Muscle layer of duodenum (tissue), 2 donors: Measurements from ENCODE around the gene MAD1L1.
A peak's percentile ranks its signal among the peaks of the same experiment; 100 is the strongest.
"Not testable (repeated sequence)": the region's sequence is repeated elsewhere in the genome, so short reads cannot be mapped to it uniquely, and the experiment has no call there.

ENCODE experiments used
- H3K27ac ChIP-seq: one replicate; pipeline ENCODE4 v1.7.0; 2013; ENCODE audit warnings: mild to moderate bottlenecking, low read length
- H3K27me3 ChIP-seq: one replicate; pipeline ENCODE4 v1.7.0; 2013; ENCODE audit warnings: low read depth, mild to moderate bottlenecking, control low read depth, low read length
- H3K36me3 ChIP-seq, 2 donors: one replicate each; pipeline ENCODE4 v1.7.0; 2013; ENCODE audit warnings: low read length in 2 of 2, control low read depth in 1 of 2, mild to moderate bottlenecking in 1 of 2; ENCODE audit not compliant: insufficient read depth in 2 of 2, control insufficient read depth in 1 of 2
- H3K4me1 ChIP-seq, 2 donors: one replicate each; pipeline ENCODE4 v1.7.0; 2013; ENCODE audit warnings: low read length in 2 of 2, mild to moderate bottlenecking in 2 of 2, control low read depth in 1 of 2, moderate library complexity in 1 of 2; ENCODE audit not compliant: insufficient read depth in 2 of 2, control insufficient read depth in 1 of 2
- H3K4me3 ChIP-seq, 2 donors: one replicate each; pipeline ENCODE4 v1.7.0; 2013; ENCODE audit warnings: low read length in 2 of 2, low read depth in 1 of 2, mild to moderate bottlenecking in 1 of 2
- H3K9me3 ChIP-seq, 2 donors: one replicate each; pipeline ENCODE4 v1.7.0; 2013; ENCODE audit warnings: low read length in 2 of 2, control low read depth in 1 of 2, mild to moderate bottlenecking in 1 of 2; ENCODE audit not compliant: control insufficient read depth in 1 of 2
- donor health status: healthy.

Gene MAD1L1

DNA sequence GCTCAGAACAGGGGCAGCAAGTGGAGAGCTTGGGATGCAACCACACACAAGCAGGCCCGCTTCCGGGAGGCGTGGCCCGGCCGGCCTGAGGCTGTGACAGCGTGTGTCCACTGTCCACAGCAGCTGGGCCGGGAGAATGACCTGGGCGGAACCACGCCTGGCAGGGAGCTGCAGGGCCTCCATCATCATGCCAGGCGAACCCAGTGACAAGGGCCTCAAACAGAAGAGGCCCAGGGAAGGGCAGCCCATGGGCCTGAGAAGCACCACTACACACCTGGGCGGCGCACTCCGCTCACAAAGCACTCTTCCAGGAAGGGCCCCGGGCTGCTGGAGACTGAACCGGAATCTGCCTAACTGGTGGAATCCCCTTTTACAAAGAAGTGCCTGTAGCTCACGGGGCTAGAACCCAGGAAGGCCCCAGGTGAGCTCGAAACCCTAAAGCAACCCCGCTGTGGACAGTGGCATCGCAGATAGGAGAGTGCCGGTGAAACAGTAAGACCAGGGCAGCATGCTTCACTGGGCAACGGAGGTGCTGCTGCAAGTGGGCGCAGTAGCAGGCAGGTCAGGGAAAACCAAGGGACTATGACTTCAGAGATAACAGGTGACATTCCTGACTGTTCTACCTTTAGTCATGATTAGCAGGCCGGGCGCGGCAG is 66.0 kb downstream of the MAD1L1 start:
- no peaks in the 10 kb centered on the region for H3K36me3 ChIP-seq
- no peaks in the 10 kb centered on the region for H3K27me3 ChIP-seq
- peaks cover 0 to 18% of the 10 kb centered on the region in 2 donors for H3K4me1 ChIP-seq
- no peak overlapping the region for H3K4me3 ChIP-seq
- H3K9me3 ChIP-seq: no peaks in the 10 kb centered on the region
- no peak overlapping the region for H3K27ac ChIP-seq

DNA sequence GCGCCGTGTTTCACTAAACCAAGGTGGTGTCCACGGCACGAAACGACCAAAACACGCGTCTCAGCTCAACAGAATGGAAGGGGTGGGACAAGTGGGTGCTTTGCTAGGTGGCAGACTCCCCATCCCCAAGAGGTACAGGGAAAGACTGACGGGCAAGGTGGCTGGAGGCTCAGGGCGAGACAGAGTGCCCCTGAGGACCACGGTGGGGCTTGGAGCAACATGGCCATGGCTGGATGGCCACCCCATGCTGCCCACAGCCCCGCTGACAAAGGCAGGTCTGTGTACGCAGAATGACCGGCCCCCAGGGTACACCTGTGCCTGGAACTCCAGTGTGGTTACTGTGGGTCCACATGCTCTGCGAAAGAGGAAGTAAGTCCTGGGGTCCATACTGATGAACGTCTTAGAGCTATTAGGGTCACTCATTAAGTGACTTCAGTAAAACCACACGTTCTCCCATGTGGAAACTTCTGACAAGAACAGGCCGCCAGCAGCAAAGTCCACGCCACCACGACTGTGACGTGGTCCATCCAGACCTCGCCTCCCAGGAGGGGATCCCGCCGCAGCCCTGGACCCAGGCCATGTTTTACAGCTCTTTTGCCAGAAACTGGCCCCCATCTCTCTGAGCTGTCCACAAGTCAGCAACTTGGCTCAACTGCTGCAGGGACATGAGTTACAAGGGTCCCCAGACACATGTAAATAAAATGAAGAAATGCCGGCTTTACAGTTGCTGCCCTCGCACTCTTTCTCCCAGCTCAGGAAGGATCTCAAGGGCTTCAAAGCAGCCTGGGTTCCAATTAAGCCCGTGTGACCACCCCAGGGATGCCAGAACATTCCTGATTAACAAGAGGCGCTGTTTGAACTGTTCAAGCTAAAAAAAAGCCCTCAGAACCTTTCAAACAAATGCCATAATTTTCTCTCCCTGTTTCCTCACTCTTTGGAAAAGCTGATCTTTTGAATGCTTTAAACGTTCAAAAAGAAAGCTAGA is 66.8 kb downstream of the MAD1L1 start:
- Histone ChIP-seq H3K27me3 (no peaks in the 10 kb centered on the region), H3K4me3 (no peak overlapping the region), H3K9me3 (no peaks in the 10 kb centered on the region), H3K27ac (no peak overlapping the region), H3K36me3 (no peaks in the 10 kb centered on the region), H3K4me1 (peaks cover 0 to 18% of the 10 kb centered on the region in 2 donors)

DNA sequence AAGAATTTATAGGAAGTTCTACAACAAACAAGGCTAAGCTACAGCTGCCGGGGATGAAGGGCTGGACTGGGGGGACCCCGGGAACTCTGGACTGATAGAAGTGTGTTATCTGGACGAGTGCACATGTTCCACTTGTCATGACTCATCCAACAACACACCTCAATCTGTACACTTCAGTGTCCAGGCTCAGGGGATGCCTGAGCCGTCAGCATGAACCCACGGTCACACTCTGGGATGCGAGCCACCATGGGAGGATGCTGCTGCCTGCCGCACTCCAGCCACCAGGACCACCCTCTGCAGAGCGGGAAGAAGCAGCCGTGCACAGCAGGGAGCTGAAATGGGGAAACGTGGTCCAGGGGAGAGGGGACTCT is 67.5 kb downstream of the MAD1L1 start:
- H3K4me1 ChIP-seq: peaks cover 0 to 18% of the 10 kb centered on the region in 2 donors
- no peak overlapping the region for H3K27ac ChIP-seq
- no peaks in the 10 kb centered on the region for H3K36me3 ChIP-seq
- no peaks in the 10 kb centered on the region for H3K27me3 ChIP-seq
- H3K9me3 ChIP-seq: no peaks in the 10 kb centered on the region
- no peak overlapping the region for H3K4me3 ChIP-seq

DNA sequence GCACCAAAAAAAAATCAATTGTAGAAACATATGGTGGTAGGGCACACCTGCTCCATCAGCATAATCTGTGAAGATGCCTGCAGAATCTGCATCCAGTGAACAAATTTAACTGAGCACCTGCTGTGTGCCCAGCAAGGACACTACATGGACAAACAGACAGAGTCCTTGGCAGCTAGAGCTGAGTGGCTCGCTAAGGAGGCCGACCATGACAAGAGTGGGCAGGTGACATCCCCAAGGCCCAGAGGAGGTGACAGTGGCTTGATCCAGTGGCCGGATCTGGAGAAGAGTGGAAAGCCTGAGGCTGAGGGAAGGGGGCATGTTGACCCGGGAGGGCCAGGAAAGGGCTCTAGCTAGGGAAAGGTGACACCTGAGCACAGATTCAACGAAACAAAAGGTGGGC is 68.1 kb downstream of the MAD1L1 start:
- no peaks in the 10 kb centered on the region for H3K27me3 ChIP-seq
- no peaks in the 10 kb centered on the region for H3K36me3 ChIP-seq
- peaks cover 0 to 18% of the 10 kb centered on the region in 2 donors for H3K4me1 ChIP-seq
- no peak overlapping the region for H3K4me3 ChIP-seq
- H3K9me3 ChIP-seq: no peaks in the 10 kb centered on the region
- H3K27ac ChIP-seq: no peak overlapping the region

DNA sequence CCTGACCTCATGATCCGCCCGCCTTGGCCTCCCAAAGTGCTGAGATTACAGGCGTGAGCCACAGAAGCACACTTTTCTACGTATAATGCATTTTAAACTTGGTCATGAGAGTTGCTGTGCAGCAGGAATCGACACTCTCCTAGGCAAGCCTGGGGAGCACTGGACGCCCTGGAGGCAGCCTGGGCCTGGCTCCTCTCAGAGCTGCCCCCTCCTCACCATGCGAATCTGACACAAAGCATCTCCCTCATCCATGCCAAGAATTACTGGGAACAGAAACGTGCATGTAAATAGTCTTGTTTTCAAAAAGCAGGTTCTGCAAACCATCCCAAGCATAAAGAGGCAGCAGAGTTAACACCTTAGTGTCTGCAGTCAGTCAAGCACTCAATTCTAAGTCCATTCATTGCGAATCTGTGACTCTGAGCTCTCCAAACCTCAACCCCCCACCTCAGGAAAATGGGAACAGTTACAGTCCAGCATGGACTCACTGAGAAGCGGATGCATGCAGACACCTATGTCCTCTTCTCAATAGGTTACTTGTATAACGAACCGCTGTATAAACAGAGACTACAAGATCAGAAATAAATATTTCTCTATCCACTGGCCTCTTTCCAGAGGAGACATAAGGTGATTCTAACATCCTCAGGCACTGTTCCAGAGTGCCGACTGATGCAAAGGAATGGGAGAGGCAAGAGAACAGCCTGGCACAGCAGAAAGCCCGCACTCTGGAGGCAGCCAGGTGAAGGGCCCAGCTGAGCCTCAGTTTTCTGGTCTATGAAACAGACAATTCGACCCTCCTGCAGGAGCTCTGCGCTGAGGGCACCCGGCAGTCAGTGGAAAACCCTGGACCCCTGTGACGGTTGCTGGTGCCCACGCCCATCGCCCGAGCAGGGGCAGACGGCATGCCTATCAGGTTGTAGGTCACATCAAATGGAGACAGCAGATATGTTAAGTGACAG is 68.9 kb downstream of the MAD1L1 start:
- Histone ChIP-seq H3K4me3 (no peak overlapping the region), H3K9me3 (no peaks in the 10 kb centered on the region), H3K36me3 (no peaks in the 10 kb centered on the region), H3K27ac (no peak overlapping the region), H3K4me1 (peaks cover 0 to 18% of the 10 kb centered on the region in 2 donors), H3K27me3 (no peaks in the 10 kb centered on the region)

DNA sequence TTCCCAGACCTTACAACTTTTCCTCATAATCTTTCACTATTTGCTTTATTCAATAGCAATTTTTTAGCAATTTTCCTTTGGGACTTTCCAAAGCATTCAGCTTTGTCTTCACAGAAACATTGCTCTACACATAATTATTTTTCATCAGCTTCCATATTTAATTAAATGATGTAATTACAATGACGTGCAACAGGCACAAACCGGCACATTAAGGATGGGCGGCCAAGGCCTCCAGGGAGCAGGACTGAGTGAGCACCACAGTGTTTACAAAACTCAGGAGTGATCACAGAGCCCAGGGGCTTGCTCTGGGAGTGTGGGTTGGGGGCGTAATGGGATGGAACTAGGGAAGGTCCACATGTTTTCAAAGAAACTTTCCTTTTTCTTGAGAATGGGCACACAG is 69.8 kb downstream of the MAD1L1 start:
- Histone ChIP-seq H3K27me3 (no peaks in the 10 kb centered on the region), H3K4me1 (peaks cover 4 to 27% of the 10 kb centered on the region in 2 donors), H3K9me3 (no peaks in the 10 kb centered on the region), H3K27ac (no peak overlapping the region), H3K4me3 (no peak overlapping the region), H3K36me3 (no peaks in the 10 kb centered on the region)

DNA sequence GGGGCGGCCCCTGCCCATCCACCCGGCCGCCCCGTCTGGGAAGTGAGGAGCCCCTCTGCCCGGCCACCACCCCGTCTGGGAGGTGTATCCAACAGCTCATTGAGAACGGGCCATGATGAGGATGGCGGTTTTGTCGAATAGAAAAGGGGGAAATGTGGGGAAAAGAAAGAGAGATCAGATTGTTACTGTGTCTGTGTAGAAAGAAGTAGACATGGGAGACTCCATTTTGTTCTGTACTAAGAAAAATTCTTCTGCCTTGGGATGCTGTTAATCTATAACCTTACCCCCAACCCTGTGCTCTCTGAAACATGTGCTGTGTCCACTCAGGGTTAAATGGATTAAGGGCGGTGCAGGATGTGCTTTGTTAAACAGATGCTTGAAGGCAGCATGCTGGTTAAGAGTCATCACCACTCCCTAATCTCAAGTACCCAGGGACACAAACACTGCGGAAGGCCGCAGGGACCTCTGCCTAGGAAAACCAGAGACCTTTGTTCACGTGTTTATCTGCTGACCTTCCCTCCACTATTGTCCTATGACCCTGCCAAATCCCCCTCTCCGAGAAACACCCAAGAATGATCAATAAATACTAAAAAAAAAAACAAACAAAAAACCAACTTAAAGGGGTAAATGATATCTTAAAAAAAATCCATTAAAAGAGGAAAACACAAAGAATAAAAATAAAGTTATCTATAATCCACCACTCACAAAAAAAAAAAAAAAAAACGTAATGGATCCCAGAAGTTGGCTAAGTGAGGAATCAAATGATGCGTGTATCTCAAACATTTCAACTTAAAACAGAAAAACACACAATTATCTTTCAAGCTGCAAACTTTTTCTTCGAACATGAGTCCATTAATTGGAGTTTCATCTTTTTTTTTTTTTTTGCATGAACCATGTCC is 70.5 kb downstream of the MAD1L1 start:
- not testable (repeated sequence) for H3K4me3 ChIP-seq, H3K27me3 ChIP-seq, H3K36me3 ChIP-seq, H3K27ac ChIP-seq, H3K9me3 ChIP-seq
- peaks cover 9 to 33% of the 10 kb centered on the region in 2 donors for H3K4me1 ChIP-seq

DNA sequence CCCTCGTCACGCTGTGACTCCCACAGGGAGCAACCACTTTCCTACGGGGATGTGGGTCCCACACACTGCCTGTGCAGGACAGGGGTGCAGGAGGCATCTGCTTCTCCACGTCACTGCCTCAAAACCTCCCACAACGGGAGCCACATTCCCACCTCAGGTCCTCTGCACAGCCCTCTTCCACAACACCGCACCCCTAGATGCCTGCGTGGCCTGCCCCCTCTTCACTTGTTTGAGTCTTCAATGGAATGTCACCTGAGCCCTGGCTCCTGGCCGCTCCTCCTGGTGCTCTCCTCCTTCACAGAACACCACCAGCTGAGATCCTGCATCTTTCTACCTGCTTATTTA is 73.6 kb downstream of the MAD1L1 start:
- Histone ChIP-seq H3K4me3 (no peak overlapping the region), H3K27ac (no peak overlapping the region), H3K4me1 (peaks cover 13 to 37% of the 10 kb centered on the region in 2 donors), H3K9me3 (no peaks in the 10 kb centered on the region), H3K36me3 (no peaks in the 10 kb centered on the region), H3K27me3 (no peaks in the 10 kb centered on the region)

DNA sequence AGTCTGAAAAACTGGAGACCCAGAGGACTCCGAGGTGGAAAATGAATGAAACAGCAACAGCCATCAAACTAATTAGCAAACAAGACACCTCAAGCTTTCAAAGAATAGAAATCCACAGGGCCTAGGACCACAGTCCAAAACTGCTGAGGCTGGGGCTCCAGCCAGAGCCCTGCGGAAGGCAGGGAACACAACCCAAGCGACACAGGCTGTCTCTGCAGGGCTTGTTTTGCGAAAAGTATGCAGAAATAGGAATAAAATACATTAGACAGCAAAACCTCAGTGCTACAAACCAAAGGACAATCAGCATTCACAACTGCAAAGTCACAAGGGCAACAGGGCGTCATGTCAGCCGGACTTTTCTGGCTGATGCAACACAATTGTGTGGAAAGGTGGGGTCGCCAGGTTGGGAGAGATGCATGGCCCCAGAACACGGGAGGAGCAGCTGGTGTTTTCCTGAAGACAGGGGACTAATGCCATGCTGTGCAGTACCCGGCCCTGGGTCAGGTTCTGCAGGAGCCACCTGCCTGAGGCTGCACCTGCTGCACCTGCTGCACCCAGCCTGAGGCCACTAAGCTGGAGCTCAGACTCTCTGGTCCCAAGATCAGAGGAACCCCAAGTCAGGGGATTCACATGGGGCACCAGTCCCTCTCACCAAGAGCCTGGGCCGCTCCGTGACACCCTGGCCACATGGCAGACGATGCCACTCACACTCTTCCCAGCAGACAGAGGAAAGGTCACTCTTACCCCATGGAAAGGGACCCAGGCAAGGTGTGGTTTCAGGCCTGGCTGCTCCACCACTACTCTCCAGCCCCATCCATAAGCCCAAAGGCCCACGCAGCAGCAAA is 74.2 kb downstream of the MAD1L1 start:
- no peaks in the 10 kb centered on the region for H3K27me3 ChIP-seq
- peak overlapping the region in 1 of 2 donors; percentile 14 for H3K4me3 ChIP-seq
- peaks cover 13 to 31% of the 10 kb centered on the region in 2 donors for H3K4me1 ChIP-seq
- no peaks in the 10 kb centered on the region for H3K36me3 ChIP-seq
- no peaks in the 10 kb centered on the region for H3K9me3 ChIP-seq
- peak overlapping the region; percentile 77 for H3K27ac ChIP-seq
